Measurements from ENCODE around the gene STXBP5L. TPM values are rescaled to one million over a fixed set of nuclear protein-coding genes. Genes with fewer than 3 reads are reported as not detected.
A peak's percentile ranks its signal among the peaks of the same experiment; 100 is the strongest.

Gene STXBP5L
- total and polyA plus RNA-seq, 10 of the 15 experiments (the other 5 are each of a cell fraction or from before 2014, with no cell fraction given): under 0.01 to 0.08 (median 0.04) TPM; not detected in 6

DNA sequence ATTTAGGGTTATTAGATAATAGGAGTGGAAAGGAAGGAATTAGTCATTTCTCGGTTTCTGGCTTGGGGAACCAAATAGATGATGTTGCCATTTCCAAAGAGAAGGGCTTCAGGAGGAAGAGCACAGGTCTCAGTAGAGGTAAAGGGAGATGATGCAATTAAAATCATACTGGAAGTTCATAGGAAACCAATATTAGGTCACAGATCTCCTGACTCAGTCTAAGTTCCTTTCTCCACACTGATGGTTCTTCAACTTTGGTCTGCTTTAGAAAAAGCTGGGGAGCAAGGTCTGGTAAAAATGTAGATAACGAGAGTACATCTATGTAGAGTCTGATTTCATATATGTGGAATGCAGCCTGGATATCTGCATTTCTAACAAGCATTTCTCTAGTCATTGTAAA, 506.9 kb downstream of the STXBP5L start (continued):
- TF ChIP-seq, protein P1, sequence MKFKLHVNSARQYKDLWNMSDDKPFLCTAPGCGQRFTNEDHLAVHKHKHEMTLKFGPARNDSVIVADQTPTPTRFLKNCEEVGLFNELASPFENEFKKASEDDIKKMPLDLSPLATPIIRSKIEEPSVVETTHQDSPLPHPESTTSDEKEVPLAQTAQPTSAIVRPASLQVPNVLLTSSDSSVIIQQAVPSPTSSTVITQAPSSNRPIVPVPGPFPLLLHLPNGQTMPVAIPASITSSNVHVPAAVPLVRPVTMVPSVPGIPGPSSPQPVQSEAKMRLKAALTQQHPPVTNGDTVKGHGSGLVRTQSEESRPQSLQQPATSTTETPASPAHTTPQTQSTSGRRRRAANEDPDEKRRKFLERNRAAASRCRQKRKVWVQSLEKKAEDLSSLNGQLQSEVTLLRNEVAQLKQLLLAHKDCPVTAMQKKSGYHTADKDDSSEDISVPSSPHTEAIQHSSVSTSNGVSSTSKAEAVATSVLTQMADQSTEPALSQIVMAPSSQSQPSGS (IDR thresholded peaks at IDR 0.05; ENCODE audit: low read length): no peak

DNA sequence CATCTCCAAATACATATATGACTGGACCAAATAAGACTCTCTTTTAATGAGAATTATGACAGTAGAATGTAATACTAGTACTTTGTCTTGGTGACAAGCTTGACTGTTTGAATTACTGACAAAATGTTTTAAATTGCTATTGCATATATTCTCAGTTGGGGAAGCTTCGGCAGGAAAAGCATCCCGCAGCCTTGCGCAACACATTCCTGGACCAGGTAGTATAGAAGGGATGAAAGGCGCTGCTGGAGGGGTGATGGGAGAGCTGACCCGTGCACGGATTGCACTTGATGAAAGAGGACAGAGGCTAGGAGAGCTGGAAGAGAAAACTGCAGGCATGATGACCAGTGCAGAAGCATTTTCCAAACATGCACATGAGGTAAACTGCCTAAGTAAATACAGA, 510.2 kb downstream of the STXBP5L start:
- Histone ChIP-seq H3K4me3 (no peak overlapping the region), H3K27ac (ENCODE audit: control insufficient read depth, insufficient read depth) (no peak overlapping the region), H3K79me2 (ENCODE audit: control insufficient read depth, insufficient read depth, low read length) (no peaks in the 10 kb centered on the region), H3K9me3 (replicated peaks; ENCODE audit: control insufficient read depth, insufficient read depth, low read length) (no peaks in the 10 kb centered on the region), H3K9ac (ENCODE audit: control insufficient read depth, insufficient read depth, low read length) (no peak overlapping the region), H3K27me3 (replicated peaks in 1 of 2; ENCODE audit: control insufficient read depth in 2 of 2, insufficient read depth in 2 of 2, low read length in 1 of 2) (no peaks in the 10 kb centered on the region), H3K36me3 (ENCODE audit: control insufficient read depth in 2 of 2, insufficient read depth in 2 of 2, low read length in 1 of 2) (no peaks in the 10 kb centered on the region), H3K4me2 (ENCODE audit: control insufficient read depth, insufficient read depth) (no peak overlapping the region), H2AFZ (ENCODE audit: control insufficient read depth, low read depth, low read length) (no peak overlapping the region), H3K4me1 (ENCODE audit: control insufficient read depth, insufficient read depth, low read length) (no peaks in the 10 kb centered on the region), H4K20me1 (ENCODE audit: control insufficient read depth, insufficient read depth) (no peaks in the 10 kb centered on the region)
- intact Hi-C loops (cut with micrococcal nuclease; ENCODE audit: unreplicated experiment): no loop called here
- 98% methylated on average over 6 of the region's 6 CpGs for WGBS (ENCODE audit: insufficient coverage, insufficient replicate concordance, low lambda C conversion rate, missing lambda C conversion rate)
- BruUV-seq (replicated peaks): no TSS peak
- ChIA-PET POLR2A (no interaction called here), SMC1A (ENCODE audit: uncharacterized antibody, unreplicated experiment) (interaction anchor here (1.2 kb wide), 1 partner anchor 633 kb away, joined by 3 read pairs; no protein-coding TSS in a partner anchor), CTCF (no interaction called here), RAD21 (ENCODE audit: unreplicated experiment) (no interaction called here)
- FAIRE-seq: no peak
- TF ChIP-seq POLR2A (IDR thresholded peaks at IDR 0.05; ENCODE audit: low read depth, low read length) (no peak), RAD51 (IDR thresholded peaks at IDR 0.05) (no peak)
- in situ Hi-C loops (cut with MboI): no loop called here
- no peak for DNase-seq (ENCODE audit: low read depth, low spot score)
- ATAC-seq: no peak

DNA sequence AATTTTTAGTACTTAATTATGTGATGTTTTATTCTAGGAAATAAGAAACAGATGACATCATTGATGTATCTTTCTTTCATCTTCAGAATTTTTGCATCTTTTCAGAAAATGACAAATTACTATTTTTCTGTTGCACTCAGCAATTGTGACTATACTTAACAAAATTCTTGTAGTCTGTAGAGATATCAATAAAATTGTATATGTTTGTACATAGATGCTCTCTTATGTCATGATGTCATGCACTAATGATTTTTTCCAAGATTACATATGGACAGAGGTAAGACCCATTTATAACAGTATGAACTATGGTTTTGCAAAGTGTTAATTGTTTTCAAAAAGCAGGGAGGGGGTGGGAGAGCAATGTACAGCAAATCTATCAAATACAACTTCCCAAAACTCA, 516.5 kb downstream of the STXBP5L start:
- TF ChIP-seq ATF7 (IDR thresholded peaks at IDR 0.05; ENCODE audit: low read depth) (0 out of 2 replicates have a peak, but pooled peaks have one; percentile 36), JUND (IDR thresholded peaks at IDR 0.05; ENCODE audit: low read depth, low read length) (no peak)
- Histone ChIP-seq H3K36me3 (ENCODE audit: control insufficient read depth in 2 of 2, insufficient read depth in 2 of 2, low read length in 1 of 2) (no peaks in the 10 kb centered on the region; a peak in 1 of 4 replicates), H2AFZ (ENCODE audit: control insufficient read depth, low read depth, low read length) (no peak overlapping the region), H3K27ac (ENCODE audit: control insufficient read depth, insufficient read depth) (no peak overlapping the region), H3K4me1 (ENCODE audit: control insufficient read depth, insufficient read depth, low read length) (no peaks in the 10 kb centered on the region), H3K9me3 (replicated peaks; ENCODE audit: control insufficient read depth, insufficient read depth, low read length) (no peaks in the 10 kb centered on the region), H3K27me3 (replicated peaks in 1 of 2; ENCODE audit: control insufficient read depth in 2 of 2, insufficient read depth in 2 of 2, low read length in 1 of 2) (no peaks in the 10 kb centered on the region), H4K20me1 (ENCODE audit: control insufficient read depth, insufficient read depth) (no peaks in the 10 kb centered on the region), H3K4me2 (ENCODE audit: control insufficient read depth, insufficient read depth) (no peak overlapping the region), H3K4me3 (no peak overlapping the region), H3K79me2 (ENCODE audit: control insufficient read depth, insufficient read depth, low read length) (no peaks in the 10 kb centered on the region), H3K9ac (ENCODE audit: control insufficient read depth, insufficient read depth, low read length) (no peak overlapping the region)
- ChIA-PET POLR2A (no interaction called here), RAD21 (ENCODE audit: unreplicated experiment) (no interaction called here), CTCF (no interaction called here), SMC1A (ENCODE audit: uncharacterized antibody, unreplicated experiment) (interaction anchor here (1.0 kb wide), 1 partner anchor 11 kb away, joined by 3 read pairs; no protein-coding TSS in a partner anchor)
- ATAC-seq (no peak), FAIRE-seq (no peak), DNase-seq (ENCODE audit: low read depth, low spot score) (no peak)
- in situ Hi-C loops (cut with MboI) (no loop called here), intact Hi-C loops (cut with micrococcal nuclease; ENCODE audit: unreplicated experiment) (no loop called here)
- no TSS peak for BruUV-seq (replicated peaks)
